HG02973 (cell line): ENCODE measurements around the gene SHISA6.

ENCODE experiments used
- ATAC-seq: cut with Tn5 transposase; IDR thresholded peaks from one replicate; pipeline ENCODE4 v1.9.1; 2021; ENCODE audit warnings: moderate library complexity; ENCODE audit not compliant: unreplicated experiment

The SHISA6 gene

DNA sequence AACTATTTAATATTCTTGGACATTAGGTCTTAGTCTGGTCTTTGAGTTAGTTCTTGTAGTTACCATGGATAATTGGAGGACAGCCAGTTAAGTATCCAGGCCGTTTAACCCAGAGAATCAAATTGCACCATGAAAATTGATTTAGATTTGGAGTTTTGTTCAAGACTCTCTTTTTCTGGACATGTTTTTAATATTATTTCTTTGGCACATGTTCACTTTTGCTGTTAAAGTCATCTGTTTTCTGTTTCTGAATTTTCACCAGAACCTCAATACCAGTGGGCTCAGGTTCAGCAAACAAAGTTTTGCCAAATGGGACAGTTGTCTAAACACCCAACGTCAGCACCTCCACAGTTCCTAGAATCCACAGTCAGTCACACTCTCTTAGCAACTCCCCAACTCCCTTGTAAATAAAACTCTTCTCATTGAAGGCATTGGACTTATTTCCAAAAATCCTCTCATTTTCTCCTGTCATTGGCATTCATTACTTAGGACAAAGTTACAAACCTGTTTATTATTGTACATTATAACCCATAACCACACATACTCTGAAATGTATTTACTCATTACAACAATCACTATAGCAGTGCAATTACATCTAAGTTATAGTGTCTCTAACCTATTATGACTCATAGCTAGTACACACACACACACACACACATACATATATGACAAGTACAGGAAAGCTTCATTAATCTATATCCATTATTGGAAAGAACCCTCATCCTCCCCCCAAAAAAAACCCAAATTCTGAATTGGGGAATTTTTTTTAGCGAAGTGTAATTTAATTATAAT, 323.8 kb downstream of the SHISA6 start:
- ATAC-seq: no peak

DNA sequence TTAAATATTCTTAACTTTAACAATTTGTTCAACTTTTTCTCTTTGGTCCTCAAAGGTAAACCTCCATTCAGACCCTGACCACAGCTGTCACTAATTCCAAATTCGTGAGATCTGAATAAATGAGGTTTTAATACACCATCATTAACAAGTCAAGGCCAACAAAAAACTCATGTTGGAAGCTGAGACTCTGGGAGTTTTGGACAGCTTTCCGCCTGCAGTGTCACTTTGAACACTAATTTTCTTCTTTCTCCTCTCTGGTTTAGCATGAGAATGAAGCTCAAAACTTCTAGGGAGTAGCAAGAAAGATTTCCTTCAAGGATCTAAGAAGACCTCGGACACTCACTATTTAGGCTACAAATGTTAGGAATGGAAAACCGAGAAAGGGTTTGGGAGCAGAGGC, 324.6 kb downstream of the SHISA6 start:
- ATAC-seq: no peak

DNA sequence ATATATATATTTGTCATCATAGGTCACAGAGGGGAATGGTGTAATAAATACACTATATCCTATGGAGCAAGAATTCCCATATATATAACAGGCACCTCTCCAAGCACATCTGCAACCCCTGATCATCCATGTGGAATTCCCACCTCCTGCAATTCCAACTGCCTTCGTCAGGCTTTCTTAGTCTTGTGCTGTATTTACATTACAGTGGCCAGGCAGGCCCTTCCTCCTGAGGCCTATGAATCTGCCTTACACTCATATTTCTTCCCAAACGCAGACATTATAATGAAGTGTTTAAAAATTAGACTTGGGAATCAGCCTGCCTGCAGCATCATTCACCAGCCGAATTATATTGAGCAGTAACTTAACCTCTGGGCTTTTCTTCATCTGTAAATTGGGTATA, 338.0 kb downstream of the SHISA6 start:
- no peak for ATAC-seq

DNA sequence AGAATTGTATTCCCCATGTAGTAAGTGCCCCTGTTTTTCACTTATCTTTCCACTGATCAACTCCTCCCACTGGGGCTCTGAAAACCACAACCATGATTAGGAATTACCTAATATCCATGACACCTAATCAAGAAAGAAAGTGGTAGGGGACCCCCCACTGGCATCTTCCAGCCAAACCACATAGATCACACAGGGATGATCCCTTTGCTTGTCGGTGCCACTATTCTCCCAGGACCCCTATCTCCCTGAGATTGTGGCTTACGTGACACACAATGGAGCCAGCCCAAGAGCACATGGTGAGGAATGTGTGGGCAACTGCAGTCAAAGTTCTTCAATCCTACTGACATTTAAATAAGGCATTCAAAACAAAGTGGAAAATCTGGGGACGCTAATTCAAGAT, 339.7 kb downstream of the SHISA6 start:
- no peak for ATAC-seq

DNA sequence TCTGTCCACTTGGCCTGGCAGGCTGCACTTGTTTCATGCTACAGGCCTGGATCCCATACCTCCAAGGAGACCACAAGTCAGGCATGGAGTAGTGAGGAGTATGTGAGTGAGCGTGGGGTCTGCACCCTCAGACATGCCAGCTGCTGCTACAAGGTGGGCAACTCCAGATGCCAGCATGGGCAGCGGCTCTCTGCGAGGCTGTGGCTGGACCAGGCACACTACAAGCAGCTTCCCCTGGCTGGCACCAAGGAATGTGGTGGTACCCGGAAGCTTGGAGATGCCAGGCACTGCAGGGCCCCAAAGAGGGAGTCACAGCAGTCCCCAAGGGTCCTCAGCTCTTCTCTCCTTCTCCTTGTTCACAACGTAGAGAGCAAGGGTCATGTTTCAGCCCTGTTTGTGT, 341.2 kb downstream of the SHISA6 start:
- ATAC-seq: no peak

DNA sequence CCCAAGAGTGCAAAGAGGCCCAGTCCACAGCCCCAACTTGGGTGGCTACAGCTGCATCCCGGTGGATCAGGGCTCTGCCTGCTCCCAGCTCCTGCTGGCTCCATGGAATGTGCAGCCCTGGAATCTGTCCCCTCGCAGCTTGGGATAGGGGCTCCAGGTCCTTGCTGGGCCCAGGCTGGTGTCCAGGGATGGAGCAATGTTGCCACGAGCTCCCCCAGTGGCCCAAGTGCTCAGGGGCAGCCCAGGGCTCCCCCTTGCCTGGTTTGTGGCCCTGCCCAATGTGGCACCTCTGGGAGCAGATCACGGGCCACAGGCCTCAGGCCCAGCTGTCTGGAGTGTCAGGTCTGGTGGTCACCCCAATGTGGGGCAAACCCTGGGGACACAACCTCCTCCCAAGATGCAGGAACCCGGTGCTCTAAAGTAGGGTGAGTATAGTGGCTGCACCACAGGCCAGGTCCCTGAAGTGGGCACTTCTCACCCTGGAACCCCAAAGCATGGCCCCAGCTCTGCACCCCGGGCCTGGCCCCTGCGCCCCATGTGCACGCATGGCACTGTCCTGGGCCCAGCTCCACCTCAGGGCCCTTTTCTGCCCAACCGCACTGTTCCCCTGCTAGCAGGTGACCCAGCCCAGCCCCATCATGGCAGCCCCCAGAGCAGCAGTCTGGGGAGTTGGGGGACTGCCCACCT, 342.4 kb downstream of the SHISA6 start:
- ATAC-seq: no peak

DNA sequence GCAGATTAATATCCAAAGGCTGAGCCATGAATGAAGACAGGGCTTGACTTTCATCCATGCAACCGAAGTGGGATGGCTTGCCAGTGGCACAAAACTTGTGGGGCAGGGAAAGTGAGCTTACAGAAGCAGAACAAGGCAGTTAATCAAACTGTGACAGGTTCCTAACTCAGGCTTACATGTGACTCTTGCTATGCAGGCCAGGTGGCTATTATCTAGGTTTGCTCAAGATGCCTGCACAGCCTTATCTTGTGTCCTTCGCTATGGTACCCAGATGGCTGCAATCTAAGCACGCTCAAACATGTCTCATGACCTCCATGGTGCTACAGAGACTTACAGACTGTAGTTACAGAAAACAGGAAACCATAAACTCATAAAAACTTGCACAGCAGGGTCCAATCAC, 348.7 kb downstream of the SHISA6 start:
- ATAC-seq: no peak

DNA sequence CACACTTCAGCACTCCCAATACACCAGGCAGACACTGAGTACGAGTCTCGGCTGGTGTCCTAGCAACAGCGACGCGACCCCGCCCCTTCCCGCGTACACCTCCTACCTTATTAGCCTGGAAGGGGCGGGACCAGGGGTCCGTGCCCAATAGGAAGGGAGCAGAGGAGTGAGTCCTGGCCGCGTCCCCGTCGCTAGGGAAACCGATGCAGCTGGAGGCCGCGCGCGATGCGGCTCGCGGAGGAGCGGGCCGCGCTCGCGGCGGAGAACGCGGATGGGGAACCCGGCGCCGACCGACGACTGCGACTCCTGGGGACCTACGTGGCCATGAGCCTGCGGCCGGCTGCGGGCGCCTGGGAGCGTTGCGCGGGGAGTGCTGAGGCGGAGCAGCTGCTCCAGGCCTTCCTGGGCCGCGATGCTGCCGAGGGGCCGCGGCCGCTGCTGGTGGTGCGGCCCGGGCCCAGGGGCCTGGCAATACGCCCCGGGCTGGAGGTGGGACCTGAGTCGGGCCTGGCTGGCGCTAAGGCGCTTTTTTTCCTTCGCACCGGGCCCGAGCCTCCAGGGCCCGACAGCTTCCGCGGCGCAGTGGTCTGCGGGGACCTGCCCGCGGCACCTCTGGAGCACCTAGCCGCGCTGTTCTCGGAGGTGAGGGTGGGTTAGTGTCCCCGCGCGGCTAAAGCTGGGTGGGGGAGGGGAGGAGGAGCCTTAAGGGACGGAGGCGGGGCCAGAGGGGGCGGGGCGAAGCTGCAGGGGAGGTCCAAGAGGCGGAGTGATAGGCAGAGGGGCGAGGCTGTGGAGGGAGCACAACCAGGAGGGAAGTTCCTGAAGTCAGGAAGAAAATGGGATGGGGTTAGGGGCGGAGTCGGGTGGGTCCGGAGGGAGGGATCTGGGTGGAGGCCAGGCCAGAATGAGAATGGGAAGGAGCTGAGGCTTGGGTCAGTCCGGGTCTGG, 357.5 kb downstream of the SHISA6 start, which contains the start of gene DNAH9:
DNAH9 (plus strand) TSS at position 197 of the 948 bp plus-strand sequence; CDS start at position 226, 29 bp downstream.
- no peak for ATAC-seq

DNA sequence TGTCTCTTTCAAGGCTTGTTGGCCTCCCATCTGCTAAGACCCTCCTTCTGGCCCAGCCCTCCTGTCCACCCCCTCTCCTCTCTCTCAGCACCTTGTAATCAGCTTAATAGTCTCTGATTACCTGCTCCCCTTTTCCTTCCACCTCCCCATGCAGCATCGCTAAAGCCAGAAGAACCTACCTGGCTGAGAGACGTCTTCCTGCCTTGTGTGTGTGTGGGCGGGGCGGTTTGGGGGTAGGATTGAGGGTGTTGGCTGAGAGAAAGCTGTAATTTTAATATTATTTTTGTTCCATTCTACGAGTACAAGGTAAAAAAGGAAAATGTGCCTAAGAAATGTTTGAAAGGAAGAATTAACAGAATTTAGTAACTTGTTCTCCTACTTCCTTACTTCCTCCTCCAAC, 360.6 kb downstream of the SHISA6 start:
- ATAC-seq: no peak

DNA sequence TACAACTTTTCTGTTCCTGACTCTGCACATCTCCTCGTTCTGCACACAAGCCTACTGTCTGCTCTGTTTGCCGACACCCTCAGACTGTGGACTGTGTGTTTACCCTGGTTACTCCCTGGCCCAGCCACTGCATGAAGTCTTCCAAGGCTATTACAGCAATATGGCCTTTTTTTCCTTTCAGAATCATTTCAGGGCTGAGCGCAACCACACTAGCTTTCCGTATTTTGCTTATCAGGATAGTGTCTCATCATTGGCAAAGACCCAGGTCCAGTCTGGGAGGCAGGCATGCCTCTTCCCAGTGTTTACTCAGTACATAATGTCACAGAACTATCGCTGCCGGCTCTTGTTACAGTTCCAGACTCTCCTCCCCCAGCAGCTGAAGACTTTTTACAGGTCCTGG, 367.4 kb downstream of the SHISA6 start:
- no peak for ATAC-seq

DNA sequence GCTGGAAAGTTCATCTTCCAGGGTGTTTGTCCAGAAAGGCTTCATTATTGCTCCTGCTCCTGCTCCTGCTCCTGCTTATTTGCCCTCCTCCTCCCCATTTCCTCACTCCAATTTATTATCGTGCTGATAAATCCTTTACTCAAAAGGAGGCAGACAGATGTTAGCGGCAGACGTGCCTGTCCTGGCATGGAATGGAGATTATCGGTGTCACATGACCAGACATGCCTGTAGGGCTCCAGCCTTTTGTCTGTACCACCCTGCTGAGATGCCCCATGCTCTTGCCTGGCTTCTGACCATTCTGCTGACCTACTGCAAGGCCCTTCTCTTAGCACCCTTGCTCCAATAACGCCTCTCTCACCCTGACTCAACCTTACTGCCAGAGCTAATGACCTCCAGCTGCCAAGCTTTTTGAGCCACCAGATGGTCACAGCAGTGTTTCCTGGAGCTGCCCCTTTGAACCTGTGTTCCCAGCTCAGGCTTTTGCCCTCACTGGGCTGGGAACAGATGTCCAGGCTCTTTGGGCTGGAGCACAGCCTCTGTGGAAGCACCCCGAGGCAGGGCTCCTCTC, 370.1 kb downstream of the SHISA6 start:
- ATAC-seq: no peak

DNA sequence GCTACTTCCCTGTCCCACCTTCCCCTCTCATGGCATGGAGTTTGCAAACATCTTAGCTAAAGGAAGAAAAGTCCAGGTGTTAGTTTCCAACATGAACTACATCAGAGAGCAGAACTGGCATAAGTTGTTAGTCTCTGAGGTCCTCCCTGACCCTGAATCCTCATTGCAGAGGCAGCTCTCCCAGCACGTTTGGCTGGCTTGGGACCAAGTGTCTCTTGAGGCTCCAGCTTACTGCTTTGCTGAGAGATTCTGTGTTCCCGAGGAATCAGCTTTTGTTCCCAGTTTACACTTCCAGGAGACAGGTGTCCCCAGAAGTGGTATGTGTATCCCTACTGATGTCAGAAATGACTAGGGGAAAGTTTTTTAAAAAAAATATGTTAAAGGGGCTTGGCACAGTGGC, 371.9 kb downstream of the SHISA6 start:
- ATAC-seq: no peak
